H1 (cell line): ENCODE data around the gene MMP25. TPM values are rescaled to one million over a fixed set of nuclear protein-coding genes. Genes with fewer than 3 reads are reported as not detected.

Experiments used
- CTCF ChIA-PET: fragments of 300-600 bp; sonication (Branson Sonifier 250); formaldehyde crosslinking; loops from one replicate; lab custom pipeline; 2021; ENCODE audit not compliant: partially characterized antibody; lab: Charles Lee
- POLR2A ChIA-PET: fragments of 300-600 bp; sonication (Branson Sonifier 250); formaldehyde crosslinking; loops from one replicate; lab custom pipeline; 2021; ENCODE audit warnings: inconsistent platforms; ENCODE audit not compliant: partially characterized antibody; lab: Charles Lee
- DNase-seq, 2 experiments: peaks; one replicate each; pipeline versions ENCODE4 v3.0.0 to v3.0.0-alpha.2; 2010 to 2022; ENCODE audit warnings: low spot score in 2 of 2, low read depth in 1 of 2, mixed read lengths in 1 of 2
- FAIRE-seq: peaks from 2 replicates; lab custom pipeline; 2011; peaks lifted over from hg19 to GRCh38; lab: Jason Lieb, UNC
- H2AFZ ChIP-seq: 2 replicates; pipeline ENCODE4 v1.8.1; 2012; ENCODE audit warnings: low read length, inconsistent platforms
- H2AK5ac ChIP-seq: 2 replicates; pipeline ENCODE4 v1.6.1; 2013; ENCODE audit warnings: low read depth, low read length
- H2BK120ac ChIP-seq: replicated peaks from 2 replicates; pipeline ENCODE3; 2013; ENCODE audit warnings: low read depth, low read length, inconsistent platforms
- H2BK12ac ChIP-seq: 2 replicates; pipeline ENCODE4 v1.6.1; 2013; ENCODE audit warnings: low read depth, low read length
- H2BK15ac ChIP-seq: 2 replicates; pipeline ENCODE4 v1.6.1; 2013; ENCODE audit warnings: low read length
- H2BK20ac ChIP-seq: 2 replicates; pipeline ENCODE4 v1.6.1; 2013; ENCODE audit warnings: low read length
- H2BK5ac ChIP-seq: 2 replicates; pipeline ENCODE4 v1.6.1; 2013; ENCODE audit warnings: low read depth, low read length
- H3K14ac ChIP-seq: 2 replicates; pipeline ENCODE4 v1.6.1; 2013; ENCODE audit warnings: inconsistent platforms; ENCODE audit not compliant: insufficient read length
- H3K18ac ChIP-seq: 2 replicates; pipeline ENCODE4 v1.6.1; 2013; ENCODE audit warnings: low read length; ENCODE audit errors: extremely low read depth
- H3K23ac ChIP-seq: 2 replicates; pipeline ENCODE4 v1.6.1; 2013; ENCODE audit warnings: inconsistent platforms; ENCODE audit not compliant: insufficient read length
- H3K23me2 ChIP-seq: 2 replicates; pipeline ENCODE4 v1.6.1; 2013; ENCODE audit warnings: low read depth, low read length
- H3K27ac ChIP-seq: 2 replicates; pipeline ENCODE4 v1.6.1; 2011; ENCODE audit warnings: low read depth, low read length, inconsistent platforms
- H3K27me3 ChIP-seq, 4 experiments: replicated peaks in 1 of 4; 1 replicate in 1 of 4; 2 replicates in 3 of 4; pipeline versions ENCODE4 v1.6.1 to v1.8.1; 2011 to 2013; ENCODE audit warnings: low read length in 3 of 4, mild to moderate bottlenecking in 3 of 4, inconsistent platforms in 2 of 4, mixed read lengths in 2 of 4, moderate library complexity in 1 of 4; ENCODE audit not compliant: control insufficient read depth in 3 of 4, insufficient read depth in 3 of 4; ENCODE audit errors: extremely low read depth in 1 of 4
- H3K36me3 ChIP-seq, 4 experiments: 2 replicates each; pipeline versions ENCODE4 v1.6.1 to v1.8.1; 2011 to 2013; ENCODE audit warnings: mild to moderate bottlenecking in 4 of 4, low read length in 3 of 4, moderate library complexity in 2 of 4, control low read depth in 1 of 4, inconsistent platforms in 1 of 4; ENCODE audit not compliant: insufficient read depth in 4 of 4, control insufficient read depth in 2 of 4
- H3K4ac ChIP-seq: replicated peaks from 2 replicates; pipeline ENCODE3; 2013; ENCODE audit warnings: low read length, low read depth, mixed read lengths, inconsistent platforms; ENCODE audit not compliant: insufficient read length
- H3K4me1 ChIP-seq, 4 experiments: replicated peaks in 1 of 4; 1 replicate in 1 of 4; 2 replicates in 3 of 4; pipeline versions ENCODE4 v1.6.1 to v1.8.1; 2011 to 2013; ENCODE audit warnings: low read length in 3 of 4, inconsistent platforms in 2 of 4, mixed read lengths in 1 of 4; ENCODE audit not compliant: insufficient read depth in 4 of 4, control insufficient read depth in 3 of 4
- H3K4me2 ChIP-seq, 2 experiments: 2 replicates each; pipeline versions ENCODE4 v1.6.1 to v1.8.1; 2011 to 2013; ENCODE audit warnings: low read depth in 2 of 2, low read length in 2 of 2, control low read depth in 1 of 2, inconsistent platforms in 1 of 2, mild to moderate bottlenecking in 1 of 2; ENCODE audit not compliant: insufficient read depth in 1 of 2
- H3K4me3 ChIP-seq, 4 experiments: fragments of 200-600, 300-600 bp in 1 of 4; sonication (generic), shearing (Covaris generic), sonication (Bioruptor Twin) in 1 of 4; 2 replicates each; pipeline versions ENCODE4 v1.5.1 to v1.8.1; 2011 to 2016; ENCODE audit warnings: low read length in 4 of 4, low read depth in 3 of 4, control low read depth in 2 of 4, inconsistent platforms in 2 of 4, mild to moderate bottlenecking in 2 of 4, mixed read lengths in 1 of 4, moderate library complexity in 1 of 4; ENCODE audit not compliant: insufficient read depth in 2 of 4; ENCODE audit errors: extremely low read depth in 1 of 4
- H3K56ac ChIP-seq: replicated peaks from 2 replicates; pipeline ENCODE3; 2013; ENCODE audit warnings: low read depth, mild to moderate bottlenecking, mixed read lengths, low read length, inconsistent platforms; ENCODE audit not compliant: insufficient read length
- H3K79me1 ChIP-seq: 2 replicates; pipeline ENCODE4 v1.6.1; 2013; ENCODE audit warnings: low read depth, low read length, control low read depth
- H3K79me2 ChIP-seq, 2 experiments: 2 replicates each; pipeline versions ENCODE4 v1.6.1 to v1.8.1; 2012 to 2013; ENCODE audit warnings: low read length in 2 of 2, mild to moderate bottlenecking in 2 of 2, inconsistent platforms in 1 of 2; ENCODE audit not compliant: insufficient read depth in 2 of 2, control insufficient read depth in 1 of 2
- H3K9ac ChIP-seq, 4 experiments: replicated peaks in 1 of 4; 1 replicate in 1 of 4; 2 replicates in 3 of 4; pipeline versions ENCODE4 v1.6.1 to v1.8.1; 2011 to 2013; ENCODE audit warnings: low read depth in 3 of 4, low read length in 3 of 4, control low read depth in 2 of 4, mild to moderate bottlenecking in 2 of 4, moderate library complexity in 2 of 4, inconsistent platforms in 1 of 4; ENCODE audit errors: extremely low read depth in 1 of 4
- H3K9me3 ChIP-seq, 2 experiments: 2 replicates each; pipeline versions ENCODE4 v1.6.1 to v1.8.1; 2012 to 2013; ENCODE audit warnings: mild to moderate bottlenecking in 2 of 2, moderate library complexity in 2 of 2, control low read depth in 1 of 2, inconsistent platforms in 1 of 2, low read depth in 1 of 2, low read length in 1 of 2, mixed read lengths in 1 of 2; ENCODE audit not compliant: insufficient read depth in 2 of 2
- H4K20me1 ChIP-seq, 2 experiments: replicated peaks in 1 of 2; 2 replicates each; pipeline versions ENCODE3 to v1.8.1; 2011 to 2013; ENCODE audit warnings: inconsistent platforms in 2 of 2, low read length in 2 of 2, mild to moderate bottlenecking in 1 of 2; ENCODE audit not compliant: insufficient read depth in 2 of 2, control insufficient read depth in 1 of 2
- H4K5ac ChIP-seq: 2 replicates; pipeline ENCODE4 v1.6.1; 2013; ENCODE audit warnings: low read length, low read depth, mixed read lengths, inconsistent platforms; ENCODE audit not compliant: insufficient read length
- H4K8ac ChIP-seq: 2 replicates; pipeline ENCODE4 v1.8.0; 2013; ENCODE audit warnings: mild to moderate bottlenecking, moderate library complexity, low read length, inconsistent platforms; ENCODE audit not compliant: insufficient read depth; ENCODE audit errors: extremely low read depth
- H4K91ac ChIP-seq: replicated peaks from 2 replicates; pipeline ENCODE3; 2013; ENCODE audit warnings: low read length, mixed read lengths, inconsistent platforms; ENCODE audit not compliant: insufficient read length
- BACH1 ChIP-seq: IDR thresholded peaks from 2 replicates; pipeline ENCODE4 v1.6.1; 2012; ENCODE audit warnings: low read length, improper control_type of control experiment
- CEBPB ChIP-seq: IDR thresholded peaks from 2 replicates; pipeline ENCODE4 v1.6.1; 2012; ENCODE audit warnings: low read depth, low read length
- EGR1 ChIP-seq: IDR thresholded peaks from 2 replicates; pipeline ENCODE4 v1.6.1; 2011; ENCODE audit warnings: low read depth, low read length, borderline replicate concordance
- FOSL1 ChIP-seq: IDR thresholded peaks from 2 replicates; pipeline ENCODE4 v1.6.1; 2011; ENCODE audit warnings: mild to moderate bottlenecking, low read depth, low read length, moderate library complexity; ENCODE audit not compliant: insufficient read depth
- GABPA ChIP-seq: IDR thresholded peaks from 2 replicates; pipeline ENCODE4 v1.6.1; 2011; ENCODE audit warnings: mild to moderate bottlenecking, low read length, moderate library complexity, borderline replicate concordance; ENCODE audit not compliant: insufficient read depth
- POLR2A ChIP-seq, 2 experiments: IDR thresholded peaks; 1 replicate in 1 of 2; 2 replicates in 1 of 2; pipeline ENCODE4 v1.6.1; 2011; ENCODE audit warnings: low read depth in 2 of 2, low read length in 2 of 2, mild to moderate bottlenecking in 2 of 2; ENCODE audit errors: control extremely low read depth in 1 of 2
- SUZ12 ChIP-seq: fragments of 200-600 bp; sonication (generic); IDR thresholded peaks from 2 replicates; pipeline ENCODE4 v1.6.1; 2012; ENCODE audit warnings: mild to moderate bottlenecking, inconsistent platforms, low read length, moderate library complexity, mixed read lengths
- TAF7 ChIP-seq: optimal IDR thresholded peaks from 2 replicates; pipeline ENCODE3; 2011; ENCODE audit warnings: low read depth, mild to moderate bottlenecking, inconsistent platforms, low read length, moderate library complexity, borderline replicate concordance
- TBP ChIP-seq: IDR thresholded peaks from 2 replicates; pipeline ENCODE4 v1.6.1; 2011; ENCODE audit warnings: low read depth, low read length, improper control_type of control experiment
- USF2 ChIP-seq: IDR thresholded peaks from 2 replicates; pipeline ENCODE4 v1.6.1; 2011; ENCODE audit warnings: low read length, improper control_type of control experiment
- YY1 ChIP-seq: IDR thresholded peaks from 2 replicates; pipeline ENCODE4 v1.6.1; 2011; ENCODE audit warnings: low read depth, mild to moderate bottlenecking, low read length
- WGBS, 2 experiments: shearing (Covaris generic) in 1 of 2; methylation state at CpG; one replicate each; pipeline versions ENCODE4 v1.1.6 to v1.1.7; 2013 to 2015; ENCODE audit warnings: low lambda C conversion rate in 2 of 2, mixed read lengths in 2 of 2, inconsistent platforms in 1 of 2, low coverage in 1 of 2, missing lambda C conversion rate in 1 of 2; ENCODE audit not compliant: insufficient replicate concordance in 2 of 2, insufficient coverage in 1 of 2, insufficient read length in 1 of 2; ENCODE audit errors: extremely low coverage in 1 of 2, missing lambda C conversion rate in 1 of 2; 5-methylcytosine and 5-hydroxymethylcytosine counted together
- polyA plus RNA-seq, 7 experiments: library from polyadenylated mRNA; depleted of rRNA in 3 of 7; stranded (reverse) in 5 of 7; unstranded in 2 of 7; fragments of >200 nt in 5 of 7; fragments of 200-250 nt in 2 of 7; gene quantifications; 1 replicate in 5 of 7; 2 replicates in 1 of 7; 4 replicates in 1 of 7; pipeline versions ENCODE4 v1.2.1 to v1.2.3, GENCODE V29; 2011 to 2013; ENCODE audit warnings: missing spikeins in 2 of 7, mixed read lengths in 2 of 7
- total RNA-seq: library from RNA; stranded (reverse); fragmentation: NEBNext Ultra II Directional; extraction: Animal tissue kit (Norgen Biotek cat#: 25700); gene quantifications from 2 replicates; pipeline ENCODE4 v1.2.1, GENCODE V29; 2021

Gene MMP25
- total and polyA plus RNA-seq, 2 of the 8 experiments (the other 6 are each of a cell fraction or from before 2014, with no cell fraction given) = 7.7 to 26.7 TPM

- Histone ChIP-seq H3K4me1 (peaks cover 11 to 33% (median 27%) of the 10 kb centered on the region in 4 experiments), H3K4me2 (no peak overlapping the region; a peak in 1 of 4 replicates), H4K20me1 (peaks cover 0 to 2% of the 10 kb centered on the region in 2 experiments), H4K8ac (no peak overlapping the region), H2AFZ (no peak overlapping the region), H3K79me1 (no peaks in the 10 kb centered on the region; the same call in 1 of the 2 replicates), H2AK5ac (no peak overlapping the region), H3K4ac (no peak overlapping the region), H3K36me3 (peaks cover 0 to 3% (median 0%) of the 10 kb centered on the region in 4 experiments; a peak in 1 of 8 replicates), H4K5ac (no peak overlapping the region), H3K9ac (peak overlapping the region in 1 of 4 experiments; percentile 41; a peak in 1 of 7 replicates), H2BK15ac (no peak overlapping the region), H3K9me3 (no peaks in the 10 kb centered on the region), H2BK20ac (no peak overlapping the region), H2BK120ac (no peak overlapping the region), H2BK5ac (no peak overlapping the region), H3K14ac (no peak overlapping the region), H4K91ac (no peak overlapping the region), H3K23ac (no peak overlapping the region), H3K79me2 (peaks cover 0 to 6% of the 10 kb centered on the region in 2 experiments; a peak in 1 of 4 replicates), H3K27ac (no peak overlapping the region), H3K18ac (no peak overlapping the region), H3K27me3 (no peaks in the 10 kb centered on the region), H3K56ac (no peak overlapping the region), H2BK12ac (no peak overlapping the region), H3K23me2 (peaks cover 12% of the 10 kb centered on the region), H3K4me3 (peak overlapping the region in 1 of 4 experiments; percentile 58; a peak in 1 of 8 replicates)
- ChIA-PET POLR2A (interaction anchor here (0.6 to 35.7 kb wide), 11 partner anchors 11 to 134 kb away, joined by 3 to 1808 read pairs (median 4); partner anchors contain the start of genes BICDL2, CLDN6, CLDN9 and HCFC1R1), CTCF (interaction anchor here (0.6 to 17.3 kb wide), 14 partner anchors 9 to 102 kb away, joined by 3 to 639 read pairs (median 4); partner anchors contain the start of genes BICDL2, CLDN6, CLDN9 and HCFC1R1)
- DNase-seq (peak; percentile 95 to 98), FAIRE-seq (peak; percentile 60)
- 11% methylated on average over 50 of the region's 58 CpGs; no CpG with 5 or more reads in 1 of the 2 experiments for WGBS, 2 experiments
- TF ChIP-seq GABPA = peak; percentile 49; the same call in 1 of the 2 replicates
- no peak for TF ChIP-seq USF2
- TF ChIP-seq EGR1 = no peak
- no peak; the same call in 1 of the 2 replicates for TF ChIP-seq TBP
- no peak for TF ChIP-seq BACH1
- no peak; the same call in 1 of the 2 replicates for TF ChIP-seq CEBPB
- TF ChIP-seq TAF7 = no peak
- no peak for TF ChIP-seq SUZ12
- no peak for TF ChIP-seq FOSL1
- 0 out of 3 replicates have a peak, but pooled peaks of 1 of the 2 experiments have one; percentile 32 for TF ChIP-seq POLR2A (IDR thresholded peaks at IDR 0.05; ENCODE audit: control extremely low read depth in 1 of 2, low read depth in 2 of 2, low read length in 2 of 2)
- no peak for TF ChIP-seq YY1
Observed at GRCh38 chr16:3003582-3004270, 42.6 kb upstream of the MMP25 start.
